ENCODE measurements around the gene RBFOX2. TPM values are rescaled to one million over a fixed set of nuclear protein-coding genes. Genes with fewer than 3 reads are reported as not detected.

The RBFOX2 gene
- total and polyA plus RNA-seq, 2 donors (not counting 3 experiments of a cell fraction or from before 2014, with no cell fraction given): 125 to 142 TPM

DNA sequence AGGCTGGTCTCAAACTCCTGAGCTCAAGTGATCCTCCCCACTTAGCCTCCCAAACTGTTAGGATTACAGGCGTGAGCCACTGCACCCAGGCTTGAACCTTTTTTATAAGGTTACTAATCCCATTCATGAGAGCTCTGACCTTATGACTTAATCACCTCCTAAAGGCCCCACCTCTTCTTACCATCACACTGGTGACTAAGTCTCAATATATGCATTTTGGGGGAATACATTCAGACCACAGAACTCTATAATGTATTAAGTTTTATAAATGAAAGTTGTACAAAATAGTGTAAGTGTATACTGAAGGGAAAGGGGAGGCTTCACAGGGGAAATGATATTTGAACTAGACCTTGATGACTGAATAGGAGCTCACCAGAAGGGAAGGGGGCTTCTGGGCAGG is 28.4 kb upstream of the RBFOX2 start:
- no TSS peak for BruUV-seq (replicated peaks)
- no peak overlapping the region for H3K9ac ChIP-seq (replicated peaks; ENCODE audit: extremely low read depth, insufficient read depth, low read length)
- POLR2A ChIA-PET: no interaction called here
- FAIRE-seq (no peak), DNase-seq (ENCODE audit: low read depth, low spot score) (no peak)
- no peaks in the 10 kb centered on the region for H3K9me3 ChIP-seq (replicated peaks; ENCODE audit: control insufficient read depth, insufficient read depth, low read length)
- dilution Hi-C loops (cut with MboI; ENCODE audit: extremely low pct_ligation_motif_present, low sequenced_read_pairs) (no loop called here), intact Hi-C loops (cut with micrococcal nuclease) (no loop called here)
- no peak overlapping the region for H3K4me3 ChIP-seq (replicated peaks in 1 of 3; ENCODE audit: insufficient read depth in 1 of 3, low read depth in 1 of 3, low read length in 3 of 3)
- TF ChIP-seq EZH2 (IDR thresholded peaks at IDR 0.05; ENCODE audit: borderline replicate concordance, low read depth, low read length, severe bottlenecking): no peak
- TF ChIP-seq GATA2 (IDR thresholded peaks at IDR 0.05; ENCODE audit: insufficient read depth, insufficient read length, low read depth, low read length): no peak
- TF ChIP-seq, protein P1, sequence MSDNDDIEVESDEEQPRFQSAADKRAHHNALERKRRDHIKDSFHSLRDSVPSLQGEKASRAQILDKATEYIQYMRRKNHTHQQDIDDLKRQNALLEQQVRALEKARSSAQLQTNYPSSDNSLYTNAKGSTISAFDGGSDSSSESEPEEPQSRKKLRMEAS (IDR thresholded peaks at IDR 0.05; ENCODE audit: insufficient read depth, insufficient read length): no peak
- no peak for TF ChIP-seq JUN (IDR thresholded peaks at IDR 0.05; ENCODE audit: borderline replicate concordance, insufficient read depth, insufficient read length, low read depth)
- no peak for TF ChIP-seq POLR2AphosphoS5 (IDR thresholded peaks at IDR 0.05; ENCODE audit: insufficient read depth, low read depth, low read length)
- no peak for TF ChIP-seq MYC (IDR thresholded peaks at IDR 0.05; ENCODE audit: low read depth, low read length)
- TF ChIP-seq, protein P2, sequence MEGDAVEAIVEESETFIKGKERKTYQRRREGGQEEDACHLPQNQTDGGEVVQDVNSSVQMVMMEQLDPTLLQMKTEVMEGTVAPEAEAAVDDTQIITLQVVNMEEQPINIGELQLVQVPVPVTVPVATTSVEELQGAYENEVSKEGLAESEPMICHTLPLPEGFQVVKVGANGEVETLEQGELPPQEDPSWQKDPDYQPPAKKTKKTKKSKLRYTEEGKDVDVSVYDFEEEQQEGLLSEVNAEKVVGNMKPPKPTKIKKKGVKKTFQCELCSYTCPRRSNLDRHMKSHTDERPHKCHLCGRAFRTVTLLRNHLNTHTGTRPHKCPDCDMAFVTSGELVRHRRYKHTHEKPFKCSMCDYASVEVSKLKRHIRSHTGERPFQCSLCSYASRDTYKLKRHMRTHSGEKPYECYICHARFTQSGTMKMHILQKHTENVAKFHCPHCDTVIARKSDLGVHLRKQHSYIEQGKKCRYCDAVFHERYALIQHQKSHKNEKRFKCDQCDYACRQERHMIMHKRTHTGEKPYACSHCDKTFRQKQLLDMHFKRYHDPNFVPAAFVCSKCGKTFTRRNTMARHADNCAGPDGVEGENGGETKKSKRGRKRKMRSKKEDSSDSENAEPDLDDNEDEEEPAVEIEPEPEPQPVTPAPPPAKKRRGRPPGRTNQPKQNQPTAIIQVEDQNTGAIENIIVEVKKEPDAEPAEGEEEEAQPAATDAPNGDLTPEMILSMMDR (IDR thresholded peaks at IDR 0.05; ENCODE audit: extremely low read depth in 1 of 2, insufficient read depth in 1 of 2, low read depth in 1 of 2, low read length in 2 of 2): no peak
- TF ChIP-seq POLR2A (IDR thresholded peaks at IDR 0.05; ENCODE audit: low read depth, low read length): no peak
- no peak for TF ChIP-seq FOS (IDR thresholded peaks at IDR 0.05; ENCODE audit: borderline replicate concordance, insufficient read depth, low read length)
- no peak overlapping the region for H3K4me2 ChIP-seq (ENCODE audit: insufficient read depth, low read length)
- no peaks in the 10 kb centered on the region for H3K79me2 ChIP-seq (ENCODE audit: control insufficient read depth, insufficient read depth, low read length)
- no peaks in the 10 kb centered on the region for H4K20me1 ChIP-seq (replicated peaks; ENCODE audit: control insufficient read depth, extremely low read depth, insufficient read depth, low read length)
- H3K27ac ChIP-seq (ENCODE audit: insufficient read depth, low read depth, low read length): no peak overlapping the region
- H2AFZ ChIP-seq (ENCODE audit: low read depth, low read length): no peak overlapping the region
- no peaks in the 10 kb centered on the region for H3K36me3 ChIP-seq (ENCODE audit: control insufficient read depth in 2 of 2, extremely low read depth in 1 of 2, insufficient read depth in 2 of 2, low read length in 2 of 2)
- H3K9me1 ChIP-seq (replicated peaks; ENCODE audit: control insufficient read depth, extremely low read depth, insufficient read depth, low read length): no peaks in the 10 kb centered on the region
- CTCF ChIA-PET: interaction anchor here (4.1 kb wide), 1 partner anchor 9 kb away, joined by 29 read pairs; no protein-coding TSS in a partner anchor
- H3K4me1 ChIP-seq (ENCODE audit: control insufficient read depth, extremely low read depth, insufficient read depth, low read length): no peaks in the 10 kb centered on the region
- no peaks in the 10 kb centered on the region for H3K27me3 ChIP-seq (ENCODE audit: control insufficient read depth in 2 of 2, insufficient read depth in 2 of 2, low read length in 2 of 2)
